HG03103 (cell line): ENCODE measurements around the gene MAPRE3.

ENCODE experiments used
- ATAC-seq: cut with Tn5 transposase; IDR thresholded peaks from one replicate; pipeline ENCODE4 v1.9.1; 2021; ENCODE audit warnings: low read depth; ENCODE audit not compliant: unreplicated experiment

The MAPRE3 gene

DNA sequence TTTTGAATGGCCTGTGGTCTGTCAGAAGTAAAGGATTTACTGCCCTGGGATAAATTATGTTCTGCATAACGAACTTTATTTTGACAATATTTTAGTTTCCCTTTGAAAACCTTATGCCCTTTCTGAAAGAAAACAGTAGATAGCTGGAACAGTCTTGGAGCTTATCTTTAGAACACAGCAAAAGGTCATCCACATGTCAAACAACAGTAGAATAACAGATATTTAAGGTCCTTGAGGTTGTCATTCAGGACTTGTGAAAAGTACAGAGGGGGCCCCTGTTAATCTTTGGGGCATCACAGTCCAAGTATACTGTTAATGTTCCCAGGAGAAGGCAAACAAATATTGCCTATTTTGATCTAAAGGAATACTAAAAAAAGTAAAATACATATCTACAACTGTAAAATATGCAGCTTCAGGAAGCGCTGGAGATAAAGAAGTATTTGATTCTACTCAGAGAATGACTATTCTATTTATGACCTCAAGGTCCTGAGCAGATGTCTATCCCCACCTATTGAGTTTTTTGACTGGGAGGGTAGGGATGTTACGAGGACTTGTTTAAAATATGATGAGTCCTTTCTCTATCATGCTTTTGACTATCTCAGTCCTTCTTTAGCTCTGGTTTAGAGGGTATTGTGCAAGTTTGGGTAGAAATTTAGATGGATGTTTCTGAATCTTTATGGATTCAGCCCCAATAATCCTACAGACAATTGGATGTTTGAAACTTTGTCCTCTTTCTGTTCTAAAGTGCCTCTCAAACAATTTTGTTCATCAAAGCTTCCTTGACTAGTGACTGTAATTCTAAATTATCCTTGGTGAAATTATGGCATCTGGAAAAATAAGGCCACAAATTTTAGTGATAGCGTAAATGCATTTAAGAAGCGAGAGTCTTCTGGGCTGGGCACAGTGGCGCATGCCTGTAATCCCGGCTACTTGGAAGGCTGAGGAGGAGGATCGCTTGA, 37.3 kb downstream of the MAPRE3 start:
- no peak for ATAC-seq

DNA sequence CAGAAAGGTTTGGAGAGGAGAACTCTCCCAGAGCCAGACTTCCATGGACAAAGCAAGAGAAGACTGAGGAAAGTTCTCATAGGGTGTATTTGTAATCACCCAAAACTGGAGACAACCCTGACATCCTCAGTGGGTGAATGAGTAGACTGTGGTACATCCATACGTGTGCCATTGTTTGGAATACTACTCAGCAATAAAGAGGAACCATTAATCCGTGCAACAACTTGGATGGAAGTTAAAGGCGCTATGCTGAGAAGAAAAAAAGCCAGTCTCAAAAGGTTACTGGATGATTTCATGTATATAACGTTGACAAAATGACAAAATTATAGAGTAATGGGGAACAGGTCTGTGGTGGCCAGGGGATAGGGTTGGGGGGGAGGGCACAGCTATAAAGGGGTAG, 38.2 kb downstream of the MAPRE3 start:
- no peak for ATAC-seq

DNA sequence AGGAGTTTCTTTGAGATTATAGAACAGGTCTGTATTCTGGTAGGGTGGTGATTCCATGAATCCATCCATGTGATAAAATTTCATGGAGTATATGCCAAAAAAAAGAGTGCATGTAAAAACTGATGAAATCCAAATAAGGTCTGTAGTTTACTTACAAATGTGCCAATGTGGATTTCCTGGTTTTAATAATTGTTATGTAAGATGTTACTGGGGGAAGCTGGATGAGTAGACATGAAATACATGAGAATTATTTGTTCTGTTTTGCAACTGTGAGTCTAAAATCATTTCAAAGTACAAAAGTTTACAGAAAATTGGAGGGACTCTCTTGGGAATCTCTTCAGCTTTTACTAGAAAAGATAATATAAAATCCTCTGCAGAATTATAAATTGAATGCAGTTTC, 38.6 kb downstream of the MAPRE3 start:
- no peak for ATAC-seq

DNA sequence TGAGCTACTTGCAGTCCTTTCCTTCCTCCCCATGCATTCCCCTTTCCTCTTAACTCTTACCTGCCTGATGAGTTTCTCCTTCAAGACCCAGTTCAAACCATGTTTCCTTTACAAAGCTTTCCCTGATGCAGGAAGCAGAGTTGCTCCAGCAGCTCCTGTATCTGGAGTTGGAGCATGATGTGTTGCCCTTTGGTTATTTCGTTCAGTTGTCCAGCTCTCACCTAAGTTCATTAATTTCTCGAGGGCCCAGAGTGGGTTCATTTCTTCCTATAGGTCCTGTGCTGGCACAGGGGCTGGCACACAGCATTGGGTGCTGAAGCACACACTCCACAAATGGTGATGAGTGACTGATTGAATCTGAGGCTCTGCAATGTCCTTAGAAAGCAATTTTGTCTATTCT, 39.3 kb downstream of the MAPRE3 start:
- no peak for ATAC-seq

DNA sequence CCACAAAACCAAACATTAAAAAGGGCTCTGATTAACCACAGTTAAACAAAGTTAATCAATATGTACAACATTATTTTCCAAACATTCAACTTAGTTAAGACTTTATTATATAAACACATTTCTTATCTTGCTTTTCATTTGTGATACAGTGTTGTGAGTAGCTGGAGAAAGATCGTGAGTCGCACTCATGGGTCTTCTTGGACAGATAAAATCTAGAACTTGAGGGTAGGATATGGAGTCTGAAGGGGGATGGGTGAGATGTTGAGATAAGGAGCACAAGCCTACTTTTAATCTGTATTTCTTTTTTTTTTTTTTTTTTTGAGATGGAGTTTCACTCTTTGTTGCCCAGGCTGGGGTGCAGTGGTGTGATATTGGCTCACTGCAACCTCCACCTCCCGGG, 39.7 kb downstream of the MAPRE3 start:
- ATAC-seq, result no peak

DNA sequence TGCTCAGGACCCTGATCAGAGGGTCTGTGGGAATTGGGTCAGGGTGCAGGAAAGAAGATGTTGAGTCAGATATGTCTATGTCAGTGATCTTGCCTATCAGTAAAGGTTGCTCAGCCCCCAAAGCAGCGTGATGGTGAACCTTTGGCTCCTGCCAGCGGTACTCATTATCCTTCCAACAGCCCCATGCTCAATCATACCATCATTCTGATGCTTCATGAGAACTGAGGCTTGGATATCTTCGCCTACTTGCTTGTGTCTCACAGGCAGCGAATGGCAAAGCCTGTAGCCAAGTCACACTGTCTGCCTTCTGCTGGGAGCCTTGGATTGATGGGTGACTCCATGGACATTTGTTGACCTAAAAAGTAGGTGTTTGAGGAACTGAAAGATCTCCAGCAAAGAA, 43.3 kb downstream of the MAPRE3 start:
- no peak for ATAC-seq

DNA sequence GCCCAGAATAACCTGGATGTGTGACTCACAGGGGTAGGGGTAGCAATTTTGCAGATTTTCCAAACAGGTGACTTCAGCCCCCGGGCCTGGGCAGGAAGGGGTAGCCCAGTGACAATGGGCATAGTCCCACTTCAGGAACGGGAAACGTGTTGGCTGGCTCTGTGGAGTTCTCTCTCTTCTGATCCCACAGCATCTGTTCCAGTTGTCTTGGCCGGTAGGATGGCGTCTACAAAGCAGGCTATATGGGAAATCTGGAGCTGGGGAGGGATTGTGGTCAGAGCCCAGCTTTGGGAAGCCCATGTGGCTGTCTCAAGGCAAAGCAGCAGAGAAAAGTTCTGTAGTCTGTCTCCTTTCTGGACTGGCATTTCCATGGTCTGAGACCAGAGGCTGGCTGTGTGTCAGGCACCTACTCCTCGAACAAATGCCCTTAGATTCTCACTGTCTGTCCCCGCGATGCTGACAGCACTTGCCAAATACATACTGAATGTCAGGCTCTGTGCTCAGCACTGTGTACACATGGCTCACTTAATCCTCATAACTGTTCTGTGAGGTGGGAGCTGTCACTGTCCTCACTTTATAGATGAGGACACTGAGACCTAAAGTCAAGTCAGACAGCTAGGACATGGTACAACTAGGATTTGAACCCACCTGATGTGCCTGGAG, 44.5 kb downstream of the MAPRE3 start:
- ATAC-seq, result no peak

DNA sequence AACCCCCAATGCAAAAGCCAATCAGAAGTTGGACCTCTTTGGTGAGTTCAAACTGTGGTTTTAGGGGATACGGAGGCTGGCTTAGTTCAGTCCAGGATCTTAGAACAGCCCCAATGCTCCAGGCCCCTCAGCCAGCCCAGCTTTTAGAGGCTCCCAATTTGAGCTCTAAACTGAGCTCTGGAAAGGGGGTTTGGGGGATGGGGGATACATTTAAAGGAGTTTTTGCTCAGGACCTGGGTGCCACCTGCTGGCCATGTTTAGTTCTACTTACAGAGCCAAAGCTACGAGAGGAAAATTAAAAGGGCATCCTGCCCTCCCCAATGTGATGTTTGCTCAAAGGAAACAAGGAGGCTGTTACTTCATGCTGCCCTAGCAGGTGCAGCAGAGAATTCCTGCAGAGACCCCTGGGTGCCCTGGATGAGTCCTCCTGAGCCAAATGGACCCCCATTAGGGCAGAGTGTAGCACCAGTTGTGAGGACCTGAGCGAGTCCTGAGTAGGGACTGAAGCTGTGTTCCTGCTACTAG, 46.4 kb downstream of the MAPRE3 start:
- no peak for ATAC-seq

DNA sequence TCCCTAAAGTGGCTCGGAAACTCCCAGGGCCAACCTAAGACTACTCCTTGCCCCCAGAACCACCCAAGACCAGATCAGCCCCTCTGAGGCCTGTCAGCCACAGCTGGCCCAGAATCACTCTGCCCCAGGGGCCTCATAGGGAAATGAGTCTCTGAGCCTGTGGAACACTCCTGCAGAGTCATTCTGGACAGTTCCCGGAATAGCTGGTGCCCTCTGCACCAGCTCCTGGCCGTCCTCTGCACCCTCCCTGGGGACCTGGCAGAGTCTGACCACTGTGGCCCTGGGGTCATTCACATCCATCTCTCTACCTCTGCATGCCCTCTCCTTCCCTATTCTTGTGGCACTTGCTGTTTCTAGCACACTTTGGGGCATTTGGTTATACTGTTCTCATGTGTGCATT, 47.7 kb downstream of the MAPRE3 start:
- no peak for ATAC-seq

DNA sequence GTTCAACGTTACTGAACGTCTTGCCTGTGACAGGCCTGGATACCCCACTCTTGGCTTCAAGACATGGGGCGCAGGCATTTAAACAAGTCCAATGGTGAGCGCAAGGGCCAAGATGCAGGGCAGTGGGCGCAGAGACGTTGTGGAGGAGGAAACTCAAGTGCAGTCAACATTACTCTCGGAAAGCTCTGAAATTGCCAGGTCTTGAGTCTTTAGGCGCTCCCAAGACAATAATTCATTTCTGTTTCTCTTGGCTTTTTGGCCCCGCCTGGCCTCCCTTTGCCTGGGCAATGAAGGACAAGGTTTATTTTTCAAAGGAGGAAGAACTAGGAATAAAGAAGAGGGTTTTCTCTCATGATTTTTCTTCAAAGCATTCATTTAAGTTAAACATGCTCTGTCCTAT, 49.0 kb downstream of the MAPRE3 start:
- ATAC-seq, result no peak

DNA sequence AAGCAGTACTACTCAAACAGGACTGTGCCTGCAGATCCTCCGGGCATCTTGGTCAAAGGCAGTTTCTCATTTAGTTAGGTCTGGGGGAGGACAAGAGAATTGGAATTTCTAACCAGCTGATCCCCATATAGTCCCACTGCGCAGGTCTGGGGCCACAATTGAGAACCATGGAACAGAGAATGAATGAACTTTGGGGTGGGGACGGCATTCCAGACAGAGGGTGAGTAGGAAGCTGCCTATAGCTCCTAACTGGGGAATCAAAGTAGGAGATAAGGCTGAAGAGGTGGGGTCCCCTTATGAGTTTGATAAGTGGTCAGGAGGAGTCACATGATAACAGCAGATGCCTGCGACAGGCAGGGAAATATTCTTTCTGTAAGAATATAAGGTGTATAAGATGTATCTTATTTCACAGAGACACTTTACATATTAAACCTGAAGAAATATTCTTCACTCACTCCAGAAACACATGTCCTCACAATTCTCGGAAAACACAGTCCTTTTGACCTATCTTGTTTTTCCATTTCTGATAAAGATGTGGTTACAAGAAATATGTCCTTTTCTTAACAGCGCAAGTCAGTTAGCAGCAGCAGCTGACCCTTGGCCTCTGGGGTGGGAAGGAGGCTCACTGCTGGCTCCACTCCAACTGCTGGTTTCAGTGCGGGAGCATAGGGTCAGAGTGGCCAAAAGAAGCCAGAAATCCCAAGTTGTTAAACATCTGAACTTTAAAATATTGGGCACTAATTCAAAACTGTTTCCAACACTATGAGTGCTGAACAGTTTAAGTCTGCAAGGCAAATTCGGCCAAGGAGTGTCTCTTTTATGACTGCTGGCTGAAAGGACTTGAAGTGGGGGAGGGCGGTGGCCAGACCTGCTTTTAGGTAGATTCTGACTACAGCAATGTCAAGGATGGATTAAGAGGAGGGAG, 49.8 kb downstream of the MAPRE3 start:
- no peak for ATAC-seq

DNA sequence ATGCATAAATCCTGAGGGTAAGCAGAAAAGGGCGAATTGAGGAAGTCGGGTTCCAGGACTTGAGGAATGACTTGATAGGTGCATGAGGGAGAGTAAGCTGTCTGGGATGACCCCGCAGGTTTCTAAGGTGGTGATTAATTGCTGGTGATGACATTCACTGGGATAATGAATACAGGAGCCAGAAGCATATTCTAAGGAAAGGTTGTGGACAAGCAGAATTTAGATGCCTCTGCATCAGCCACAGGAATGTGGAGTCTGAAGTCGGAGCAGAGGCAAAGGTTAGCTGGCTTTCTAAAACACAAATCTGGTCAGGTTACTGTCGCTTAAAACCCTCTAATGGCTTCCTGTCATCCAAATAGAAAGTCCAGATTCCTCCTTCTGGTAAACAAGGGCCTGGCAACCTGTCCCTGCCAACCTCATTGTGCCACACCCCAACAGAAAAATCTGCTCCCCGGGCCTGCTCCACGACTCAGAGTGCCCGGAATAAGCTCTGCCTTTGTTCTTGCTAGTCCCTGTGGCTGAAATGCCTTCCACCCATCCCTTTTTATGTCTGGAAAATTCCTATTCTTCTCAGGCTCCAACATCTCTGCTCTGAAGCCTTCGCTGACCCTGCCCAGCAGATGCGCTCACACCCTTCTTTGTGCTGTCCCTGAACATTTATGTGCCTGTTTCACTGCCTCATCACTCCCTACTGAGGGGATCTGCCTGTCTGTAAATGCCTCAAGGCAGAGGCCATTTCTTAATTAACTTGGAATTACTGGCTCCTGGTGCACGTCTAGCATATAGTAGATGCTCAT, 51.0 kb downstream of the MAPRE3 start:
- ATAC-seq, result no peak

DNA sequence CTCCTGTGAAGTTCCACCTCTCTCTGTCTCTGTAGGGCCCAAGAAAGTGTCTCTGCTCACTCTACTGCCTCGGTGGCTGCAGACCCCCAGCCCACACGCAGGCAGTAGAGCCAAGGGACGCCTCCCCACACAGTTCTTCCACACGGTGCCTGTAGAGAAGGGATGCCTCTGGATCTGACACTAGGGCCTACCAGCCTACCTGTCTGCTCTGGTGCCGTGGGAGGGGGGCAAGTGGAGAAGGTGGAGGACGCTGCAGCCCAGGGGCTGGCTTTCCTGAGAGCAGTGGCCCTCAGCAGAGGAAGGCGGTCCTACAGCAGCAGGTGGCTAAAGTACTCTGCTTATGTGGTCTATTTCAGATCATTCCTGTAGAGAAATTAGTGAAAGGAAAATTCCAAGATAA, 53.3 kb downstream of the MAPRE3 start:
- no peak for ATAC-seq

DNA sequence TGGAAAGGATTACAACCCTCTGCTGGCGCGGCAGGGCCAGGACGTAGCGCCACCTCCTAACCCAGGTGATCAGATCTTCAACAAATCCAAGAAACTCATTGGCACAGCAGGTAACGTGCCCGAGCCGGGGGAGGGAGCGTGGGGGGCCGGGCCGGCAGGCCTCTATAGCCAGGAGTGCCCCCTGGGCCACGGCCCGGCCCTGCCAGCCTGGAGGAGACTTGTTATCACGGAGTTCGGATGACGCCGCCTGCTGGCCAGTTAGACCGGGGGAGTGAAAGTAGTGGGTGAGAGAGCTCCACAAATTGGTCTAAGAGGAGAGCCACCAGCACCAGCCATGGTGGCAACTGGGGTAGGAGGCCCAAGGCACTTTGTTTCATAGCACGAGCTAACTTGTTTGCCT, 53.8 kb downstream of the MAPRE3 start:
- ATAC-seq, result no peak

DNA sequence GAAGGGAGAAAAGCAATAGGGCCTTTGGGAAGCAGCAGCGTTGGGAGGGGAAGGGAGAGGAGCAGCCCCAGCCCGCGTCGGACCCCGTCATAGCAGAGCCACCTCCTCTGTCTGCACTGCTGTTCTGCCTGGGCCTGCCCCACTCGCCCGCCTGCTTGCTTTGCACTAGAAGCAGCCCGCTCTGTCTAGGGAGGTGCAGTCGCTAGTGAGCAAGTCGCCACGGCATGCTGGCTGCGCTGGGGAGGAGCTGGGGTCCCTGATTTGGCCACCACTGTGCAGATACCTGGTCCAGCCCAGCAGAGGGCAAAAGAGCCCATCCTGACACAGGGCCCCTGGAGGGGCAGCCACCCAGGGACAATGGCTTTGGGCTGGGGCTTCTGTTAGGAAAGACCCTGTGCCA, 54.4 kb downstream of the MAPRE3 start:
- no peak for ATAC-seq

DNA sequence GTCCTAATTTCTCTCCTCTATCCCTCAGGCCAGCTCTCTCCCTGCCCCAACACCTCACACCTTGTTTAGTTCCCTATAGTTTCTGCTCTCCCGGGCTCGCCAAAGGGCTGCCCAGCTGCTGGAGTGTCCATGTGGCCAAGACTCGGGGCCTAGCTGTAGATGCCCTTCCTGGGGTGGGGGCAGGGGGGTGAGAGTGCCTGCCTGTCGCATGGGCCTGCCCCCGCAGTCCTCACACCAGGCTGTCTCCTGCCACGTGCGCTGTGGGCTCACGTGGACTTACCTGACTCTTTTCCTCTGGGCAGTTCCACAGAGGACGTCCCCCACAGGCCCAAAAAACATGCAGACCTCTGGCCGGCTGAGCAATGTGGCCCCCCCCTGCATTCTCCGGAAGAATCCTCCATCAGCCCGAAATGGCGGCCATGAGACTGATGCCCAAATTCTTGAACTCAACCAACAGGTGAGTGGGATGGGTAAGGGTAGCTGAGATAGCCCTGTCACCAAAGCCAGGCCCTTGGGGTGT, 54.9 kb downstream of the MAPRE3 start:
- ATAC-seq, result no peak

DNA sequence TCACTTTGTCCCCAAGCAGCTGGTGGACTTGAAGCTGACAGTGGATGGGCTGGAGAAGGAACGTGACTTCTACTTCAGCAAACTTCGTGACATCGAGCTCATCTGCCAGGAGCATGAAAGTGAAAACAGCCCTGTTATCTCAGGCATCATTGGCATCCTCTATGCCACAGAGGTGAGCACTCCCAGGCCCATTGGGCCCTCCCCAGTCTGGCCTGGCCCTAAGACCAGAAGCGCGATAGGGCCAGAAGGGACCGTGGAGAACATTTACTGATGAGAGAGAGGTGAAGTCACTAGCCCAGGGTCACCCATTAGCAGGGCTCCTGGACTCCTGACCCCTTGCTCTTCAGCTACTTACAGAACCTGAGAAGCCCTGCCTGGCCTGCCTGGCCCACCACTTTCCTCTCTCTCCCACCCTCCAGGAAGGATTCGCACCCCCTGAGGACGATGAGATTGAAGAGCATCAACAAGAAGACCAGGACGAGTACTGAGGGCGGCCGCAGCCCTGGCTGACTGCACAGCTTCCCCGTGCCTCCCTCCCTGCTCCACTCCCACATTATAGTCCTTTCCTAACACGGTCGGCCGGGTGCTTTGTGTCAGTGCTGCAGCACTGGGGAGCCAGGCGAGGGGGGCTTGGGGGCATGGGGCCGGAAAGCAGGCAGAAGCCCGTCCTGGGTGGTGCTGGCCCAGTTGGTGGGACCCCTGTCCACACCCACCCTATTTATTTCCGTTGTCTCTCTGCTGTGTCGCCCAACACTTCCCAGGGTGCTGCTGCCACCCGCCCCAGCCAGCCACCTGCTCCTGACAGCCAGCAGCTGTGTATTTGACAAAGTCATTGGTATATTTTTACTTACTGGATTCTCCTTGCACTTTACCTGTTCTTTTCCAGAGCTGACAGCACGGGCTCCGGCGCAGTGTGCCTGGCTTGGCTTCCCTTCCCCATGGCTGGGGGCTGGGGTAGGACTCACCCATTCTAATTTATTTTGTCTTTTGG, 55.7 kb downstream of the MAPRE3 start:
- no peak for ATAC-seq

DNA sequence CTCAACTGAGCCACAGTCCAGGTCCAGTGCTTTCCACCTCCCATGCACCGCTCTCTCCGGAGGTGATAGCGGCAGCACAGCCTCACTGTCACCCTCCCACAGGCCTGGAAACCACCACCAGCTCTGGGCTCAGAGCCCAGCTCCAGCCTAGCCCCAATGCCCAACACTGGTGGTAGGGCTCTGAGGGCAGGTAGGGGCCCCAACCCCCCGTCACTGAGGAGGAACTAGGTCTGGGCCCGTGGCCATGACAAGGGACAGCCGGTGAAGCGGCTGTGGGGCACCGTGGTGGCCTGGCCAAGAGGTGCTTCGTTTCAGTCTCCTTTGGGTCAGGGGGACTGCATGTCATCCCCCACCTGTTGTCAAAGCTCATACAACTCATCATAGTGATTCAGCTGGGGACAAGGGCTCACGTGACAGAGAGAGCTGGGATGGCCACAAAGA, 56.8 kb downstream of the MAPRE3 start:
- ATAC-seq, result no peak
